Measurements from ENCODE around the gene STAC3.

DNA sequence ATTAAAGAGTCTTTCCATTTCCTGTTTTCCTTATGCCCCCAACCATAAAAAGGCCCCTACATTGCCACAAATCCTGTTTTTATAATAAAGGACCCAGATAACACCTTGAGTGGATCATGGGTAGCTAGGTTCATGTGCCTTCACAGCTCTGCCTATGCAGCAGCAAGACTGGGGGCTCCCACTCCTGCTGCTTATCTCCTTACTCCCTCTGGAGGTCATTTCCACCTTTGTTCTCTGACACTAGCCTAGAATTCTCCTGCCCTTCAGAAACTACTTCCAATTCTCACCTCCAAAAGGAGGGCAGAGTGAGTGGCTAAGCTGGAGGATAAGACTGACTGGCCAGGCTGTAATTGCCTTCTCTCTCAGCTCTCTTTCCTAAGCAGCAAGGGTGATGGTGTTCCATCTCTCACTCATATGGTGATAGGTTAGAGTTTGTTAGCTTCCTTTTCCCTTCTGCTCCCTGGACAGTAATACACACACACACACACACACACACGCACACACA is 20.0 kb upstream of the STAC3 start:
- TF ChIP-seq SP1 (IDR thresholded peaks at IDR 0.05) (no peak), TARDBP (IDR thresholded peaks at IDR 0.05) (no peak), ARNT (IDR thresholded peaks at IDR 0.05) (no peak), PKNOX1 (IDR thresholded peaks at IDR 0.05) (no peak), FOXM1 (IDR thresholded peaks at IDR 0.05; ENCODE audit: borderline replicate concordance) (no peak), ELF4 (IDR thresholded peaks at IDR 0.05) (no peak)

All from HEK293T (cell line).